Measurements from ENCODE around the gene SULT1C3.

SULT1C3 gene

DNA sequence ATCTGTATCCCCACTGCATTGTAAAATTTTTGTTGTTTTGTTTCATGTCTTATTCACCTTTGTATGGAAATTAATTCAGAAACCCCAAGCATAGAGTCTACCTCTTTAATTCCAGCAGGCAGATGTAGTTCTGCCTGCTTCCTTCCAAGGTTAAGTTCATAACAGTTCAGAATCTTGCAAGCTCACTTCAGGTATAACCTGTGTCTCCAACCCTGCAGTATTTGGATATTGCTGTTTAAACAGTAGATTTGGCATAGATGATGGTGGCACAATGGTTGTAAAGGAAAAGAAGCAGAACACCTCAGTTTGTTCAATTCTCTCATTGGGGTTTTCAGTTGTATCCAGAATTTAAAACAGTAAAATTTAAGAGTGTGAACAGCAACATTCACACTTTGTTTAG lies 70.1 kb downstream of the SULT1C3 start:
- DNase-seq: no peak

Measured in kidney glomerular epithelial cell (primary cell).